T-helper 2 cell treated with Interferon-gamma antibody and Interleukin-4, amounts not matched to agents 100 ng/mL and 5 ng/mL, for 36 hours (primary cell): Measurements from ENCODE around the gene DCHS1. TPM values are rescaled to one million over a fixed set of nuclear protein-coding genes. Genes with fewer than 3 reads are reported as not detected.

Source experiments
- intact Hi-C: fragments of 100-400 bp; cut with micrococcal nuclease; formaldehyde crosslinking; loops from one replicate; pipeline ENCODE4 v1.15.1; 2023
- total RNA-seq: library from RNA; stranded (reverse); gene quantifications from 2 replicates; pipeline ENCODE4 v1.2.3, GENCODE V29; 2022

Gene DCHS1
- total RNA-seq, 1 donor from 2014 or later: 0.45 TPM

- intact Hi-C loops: loop anchor here (5.0 kb wide), 1 partner anchor 314 kb away; the partner anchor contains the start of gene ZNF215
These were observed 42.1 kb downstream of the DCHS1 start for GRCh38 chr11:6613496-6613895.

GRCh38 chr11:6612213-6613041 lies 43.2 kb downstream of the DCHS1 start, which contains the start of gene TAF10:
TSS of gene TAF10 (minus strand) at chr11:6612216. CDS start at chr11:6612189, 27 bp downstream.
- intact Hi-C loops: loop anchor here (1.0 to 5.0 kb wide), 5 partner anchors 9 to 378 kb away; partner anchors contain the start of genes FHIP1B, ILK, MRPL17 and RRP8

GRCh38 chr11:6611963-6612212 lies 43.7 kb downstream of the DCHS1 start:
- intact Hi-C loops: loop anchor here (1.0 to 5.0 kb wide), 5 partner anchors 9 to 378 kb away; partner anchors contain the start of genes FHIP1B, ILK, MRPL17 and RRP8

- intact Hi-C loops: loop anchor here (5.0 kb wide), 1 partner anchor 316 kb away; the partner anchor contains the start of gene ZNF215
These were observed 44.3 kb downstream of the DCHS1 start for GRCh38 chr11:6611092-6611962.

- intact Hi-C loops: loop anchor here (5.0 kb wide), 1 partner anchor 317 kb away; the partner anchor contains the start of gene ZNF215
These were observed 45.0 kb downstream of the DCHS1 start for GRCh38 chr11:6610591-6610990.

- intact Hi-C loops: loop anchor here (5.0 kb wide), 1 partner anchor 318 kb away; the partner anchor contains the start of gene ZNF215
These were observed 46.0 kb downstream of the DCHS1 start for GRCh38 chr11:6609502-6610015.

GRCh38 chr11:6608726-6609501 lies 46.7 kb downstream of the DCHS1 start:
- intact Hi-C loops: no loop called here

GRCh38 chr11:6608011-6608410 lies 47.6 kb downstream of the DCHS1 start:
- intact Hi-C loops: no loop called here

- intact Hi-C loops: no loop called here
These were observed 48.3 kb downstream of the DCHS1 start for GRCh38 chr11:6607190-6607795.

GRCh38 chr11:6606471-6607189 lies 49.0 kb downstream of the DCHS1 start:
- intact Hi-C loops: no loop called here

- intact Hi-C loops: loop anchor here (1.0 to 5.0 kb wide), 7 partner anchors 15 to 1383 kb away; partner anchors contain the start of genes ARFIP2, EIF3F, SMPD1 and TIMM10B
These were observed 50.8 kb downstream of the DCHS1 start for GRCh38 chr11:6604790-6605189.

GRCh38 chr11:6604081-6604626 lies 51.5 kb downstream of the DCHS1 start:
- intact Hi-C loops: loop anchor here (1.0 to 5.0 kb wide), 7 partner anchors 15 to 1383 kb away; partner anchors contain the start of genes ARFIP2, EIF3F, SMPD1 and TIMM10B

- intact Hi-C loops: loop anchor here (1.0 to 5.0 kb wide), 10 partner anchors 9 to 1384 kb away; partner anchors contain the start of genes ARFIP2, EIF3F, FHIP1B and MRPL17
These were observed 52.1 kb downstream of the DCHS1 start, which contains the start of the genes ILK and RRP8 for GRCh38 chr11:6603287-6604080. TSS of gene ILK (plus strand) at chr11:6603774. CDS start at chr11:6604272, 498 bp downstream. TSS of gene RRP8 (minus strand) at chr11:6603616. CDS start at chr11:6603502, 114 bp downstream.

GRCh38 chr11:6602096-6602940 lies 53.3 kb downstream of the DCHS1 start:
- intact Hi-C loops: loop anchor here (2.0 to 5.0 kb wide), 4 partner anchors 145 to 1385 kb away; partner anchors contain the start of genes EIF3F and FHIP1B

GRCh38 chr11:6601041-6601461 lies 54.6 kb downstream of the DCHS1 start:
- intact Hi-C loops: loop anchor here (5.0 kb wide), 3 partner anchors 146 to 1386 kb away; partner anchors contain the start of gene EIF3F

- intact Hi-C loops: loop anchor here (5.0 kb wide), 3 partner anchors 147 to 1387 kb away; partner anchors contain the start of gene EIF3F
These were observed 55.7 kb downstream of the DCHS1 start for GRCh38 chr11:6599881-6600390.
